HG03521 (cell line): ENCODE data around the gene FCF1.

Experiments
- ATAC-seq: cut with Tn5 transposase; IDR thresholded peaks from one replicate; pipeline ENCODE4 v1.9.1; 2021; ENCODE audit warnings: mild to moderate bottlenecking, moderate library complexity; ENCODE audit not compliant: unreplicated experiment

FCF1 gene

GRCh38 chr14:74762917-74763802 lies 50.2 kb downstream of the FCF1 start, which contains the start of gene YLPM1:
Gene YLPM1 (plus strand): TSS chr14:74763316. CDS start chr14:74763490, 174 bp downstream.
- peak; percentile 90 for ATAC-seq

DNA sequence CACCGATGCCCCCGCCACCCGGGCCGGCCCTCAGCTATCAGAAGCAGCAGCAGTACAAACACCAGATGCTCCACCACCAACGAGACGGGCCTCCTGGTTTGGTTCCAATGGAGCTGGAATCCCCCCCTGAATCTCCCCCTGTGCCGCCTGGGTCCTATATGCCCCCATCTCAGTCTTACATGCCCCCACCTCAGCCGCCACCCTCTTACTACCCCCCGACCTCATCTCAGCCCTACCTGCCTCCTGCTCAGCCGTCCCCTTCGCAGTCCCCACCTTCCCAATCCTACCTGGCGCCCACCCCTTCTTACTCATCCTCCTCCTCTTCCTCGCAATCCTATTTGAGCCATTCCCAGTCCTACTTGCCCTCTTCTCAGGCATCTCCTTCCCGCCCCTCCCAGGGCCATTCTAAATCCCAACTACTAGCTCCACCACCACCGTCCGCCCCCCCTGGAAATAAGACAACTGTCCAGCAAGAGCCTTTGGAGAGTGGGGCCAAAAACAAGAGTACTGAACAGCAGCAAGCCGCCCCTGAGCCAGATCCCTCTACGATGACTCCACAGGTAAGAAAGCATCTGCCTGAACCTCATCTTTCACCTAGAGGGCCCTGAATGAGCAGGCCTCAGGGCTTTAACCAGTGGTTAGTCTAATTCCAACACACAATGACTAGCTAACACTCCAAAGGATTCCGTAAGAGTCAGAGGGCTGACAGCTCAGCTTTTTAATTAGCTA lies 51.0 kb downstream of the FCF1 start:
- no peak for ATAC-seq

- ATAC-seq, result no peak
These were observed 52.8 kb downstream of the FCF1 start for GRCh38 chr14:74765721-74766120.

DNA sequence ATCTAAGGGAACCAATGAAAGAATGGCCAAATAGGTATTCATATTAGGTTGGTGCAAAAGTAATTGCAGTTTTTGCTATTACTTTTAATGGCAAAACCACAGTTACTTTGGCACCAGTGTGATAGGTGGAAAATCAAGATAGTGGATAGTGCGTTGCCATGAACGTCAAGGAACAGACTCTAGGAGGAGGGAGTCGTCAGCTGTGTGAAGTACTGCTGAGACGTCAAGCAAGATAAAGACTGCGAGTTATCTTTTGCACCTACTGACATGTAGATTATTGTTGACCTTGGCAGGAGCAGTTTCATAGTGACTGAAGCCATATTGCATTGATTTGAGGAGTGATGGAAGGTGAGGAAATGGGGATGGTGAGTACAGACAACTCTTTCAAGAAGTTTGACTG lies 58.5 kb downstream of the FCF1 start:
- no peak for ATAC-seq

DNA sequence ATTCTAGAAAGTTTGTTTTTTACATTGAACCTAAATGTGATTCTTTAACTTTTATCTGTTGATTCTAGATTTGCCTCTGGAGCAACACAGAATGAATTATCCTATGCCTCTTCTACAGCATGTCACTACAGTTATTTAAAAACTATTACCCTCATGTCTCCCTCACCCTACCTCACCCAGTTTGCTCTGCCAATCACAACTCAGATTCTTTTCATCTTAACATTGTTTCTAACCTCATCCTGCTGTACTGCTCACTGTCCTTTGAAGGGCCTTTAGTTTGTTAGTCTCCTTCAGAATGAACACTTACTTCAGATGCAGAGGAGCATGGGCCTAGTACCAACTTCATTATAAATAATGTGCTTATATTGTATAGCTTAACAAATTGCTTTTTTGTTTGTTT lies 71.7 kb downstream of the FCF1 start:
- no peak for ATAC-seq

DNA sequence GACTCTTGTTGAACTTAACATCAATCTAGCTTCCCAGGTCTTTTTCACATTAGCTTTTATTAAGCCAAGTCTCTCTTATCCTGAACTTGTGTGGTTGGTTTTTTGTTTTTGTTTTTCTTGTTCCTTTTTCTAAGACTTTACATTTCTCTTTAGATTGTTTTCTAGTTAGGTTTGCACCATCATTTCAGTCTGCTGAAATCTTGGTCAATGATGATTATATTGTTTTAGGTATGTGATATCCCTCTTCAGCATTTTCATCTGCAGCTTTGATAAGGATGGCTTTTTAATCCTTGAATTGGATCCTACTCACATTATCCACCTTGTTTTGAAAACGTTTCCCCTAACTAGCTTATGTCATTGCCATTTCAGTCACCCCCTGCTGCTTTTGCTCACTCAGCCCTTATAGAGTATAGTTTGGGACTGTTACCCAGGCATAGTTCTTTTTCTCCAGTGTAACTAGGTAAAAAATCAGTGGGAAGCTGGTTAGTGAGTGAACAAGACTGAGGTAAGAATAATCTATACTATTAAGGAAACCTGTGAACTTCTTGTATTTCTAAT lies 72.2 kb downstream of the FCF1 start:
- ATAC-seq, result no peak

DNA sequence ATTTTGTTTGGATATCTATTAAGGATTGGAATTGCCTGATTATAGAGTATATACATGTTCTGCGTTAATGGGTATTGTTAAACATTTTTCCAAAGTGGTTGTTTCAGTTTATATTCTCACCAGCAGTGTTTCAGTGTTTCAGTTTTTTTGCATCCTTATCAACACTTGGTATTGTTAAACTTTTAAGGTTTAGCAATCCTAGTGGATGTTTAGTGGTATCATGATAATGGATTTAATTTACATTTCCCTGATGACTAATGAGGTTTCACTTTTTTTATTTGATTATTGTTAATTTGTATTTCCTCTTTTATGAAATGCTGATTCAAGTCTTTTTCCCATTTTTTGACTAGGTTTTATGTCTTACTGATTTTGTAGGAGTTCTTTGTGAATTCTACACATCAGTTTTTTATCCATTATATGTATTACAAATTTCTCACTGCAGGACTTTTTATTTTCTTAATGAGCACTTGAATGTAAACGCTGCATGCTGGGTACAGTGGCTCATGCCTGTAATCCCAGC lies 73.9 kb downstream of the FCF1 start:
- ATAC-seq, result no peak
